ENCODE data around the gene KCTD11. TPM values are rescaled to one million over a fixed set of nuclear protein-coding genes. Genes with fewer than 3 reads are reported as not detected.
A peak's percentile ranks its signal among the peaks of the same experiment; 100 is the strongest.
"Not testable (repeated sequence)": the region's sequence is repeated elsewhere in the genome, so short reads cannot be mapped to it uniquely, and the experiment has no call there.

KCTD11 gene
- total RNA-seq, 2 experiments from 2014 or later, result 11.2 to 12.5 TPM

GRCh38 chr17:7336240-7337175 lies 15.5 kb upstream of the KCTD11 start, which contains the start of gene ACAP1:
ACAP1 (plus strand) TSS chr17:7336529; CDS start chr17:7336735, 206 bp downstream.
- H3K4me3 Mint-ChIP-seq, result peak within 1 kb of the TSS; percentile 91
- peak; percentile 94 for DNase-seq
- H3K9me3 Mint-ChIP-seq, result no peaks in the 10 kb centered on the region
- H3K4me1 Mint-ChIP-seq, result peaks cover 66% of the 10 kb centered on the region
- ChIA-PET POLR2A (interaction anchor here (0.6 to 1.2 kb wide), 7 partner anchors 11 to 870 kb away, joined by 3 to 5 read pairs (median 3); no protein-coding TSS in a partner anchor), CTCF (interaction anchor here (0.7 to 3.7 kb wide), 17 partner anchors 10 to 352 kb away, joined by 3 to 29 read pairs (median 4); partner anchors contain the start of genes GPS2, KCTD11, TMEM95 and WRAP53)
- H3K27ac Mint-ChIP-seq, result peak within 1 kb of the TSS; percentile 97
- H3K27me3 Mint-ChIP-seq, result no peaks in the 10 kb centered on the region
- peaks cover 30% of the 10 kb centered on the region for H3K36me3 Mint-ChIP-seq (ENCODE audit: low read depth)

GRCh38 chr17:7337600-7337999 lies 14.4 kb upstream of the KCTD11 start:
- Mint-ChIP-seq H3K4me1 (peaks cover 60% of the 10 kb centered on the region), H3K4me3 (peak overlapping the region; percentile 91), H3K36me3 (ENCODE audit: low read depth) (peaks cover 39% of the 10 kb centered on the region), H3K27ac (peak overlapping the region; percentile 97)
- DNase-seq, H3K27me3 Mint-ChIP-seq, POLR2A ChIA-PET, H3K9me3 Mint-ChIP-seq: not testable (repeated sequence)
- CTCF ChIA-PET, result interaction anchor here (0.6 to 3.7 kb wide), 14 partner anchors 11 to 351 kb away, joined by 3 to 29 read pairs (median 4); partner anchors contain the start of genes GPS2, KCTD11, TMEM95 and WRAP53

- no peaks in the 10 kb centered on the region for H3K27me3 Mint-ChIP-seq
- CTCF ChIA-PET, result interaction anchor here (1.5 kb wide), 2 partner anchors 11 to 97 kb away, joined by 3 to 4 read pairs; no protein-coding TSS in a partner anchor
- no peak overlapping the region for H3K27ac Mint-ChIP-seq
- H3K4me3 Mint-ChIP-seq, result no peak overlapping the region
- POLR2A ChIA-PET, result no interaction called here
- DNase-seq, result no peak
- H3K4me1 Mint-ChIP-seq, result peaks cover 48% of the 10 kb centered on the region
- H3K9me3 Mint-ChIP-seq, result no peaks in the 10 kb centered on the region
- H3K36me3 Mint-ChIP-seq (ENCODE audit: low read depth), result peaks cover 55% of the 10 kb centered on the region
Observed at GRCh38 chr17:7340179-7340578, 11.8 kb upstream of the KCTD11 start.

DNA sequence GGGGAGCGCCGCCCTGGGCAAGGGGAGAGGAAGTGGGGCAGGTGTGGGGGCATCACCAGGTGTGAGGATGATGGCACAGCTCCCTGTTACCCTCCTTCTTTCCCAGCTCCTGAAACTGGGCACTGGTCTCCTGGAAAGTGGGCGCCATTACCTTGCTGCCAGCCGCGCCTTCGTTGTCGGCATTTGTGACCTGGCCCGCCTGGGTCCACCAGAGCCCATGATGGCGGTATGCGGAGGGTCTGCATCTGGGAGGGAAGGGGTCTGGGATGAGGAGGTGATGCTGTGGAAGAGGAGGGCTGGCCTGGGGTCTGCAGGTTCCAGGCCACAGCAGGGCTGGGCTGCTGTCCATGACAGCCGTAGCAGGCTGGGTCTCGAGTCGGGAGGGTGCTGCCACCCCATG lies 10.1 kb upstream of the KCTD11 start:
- POLR2A ChIA-PET, result no interaction called here
- H3K4me3 Mint-ChIP-seq, result no peak overlapping the region

DNA sequence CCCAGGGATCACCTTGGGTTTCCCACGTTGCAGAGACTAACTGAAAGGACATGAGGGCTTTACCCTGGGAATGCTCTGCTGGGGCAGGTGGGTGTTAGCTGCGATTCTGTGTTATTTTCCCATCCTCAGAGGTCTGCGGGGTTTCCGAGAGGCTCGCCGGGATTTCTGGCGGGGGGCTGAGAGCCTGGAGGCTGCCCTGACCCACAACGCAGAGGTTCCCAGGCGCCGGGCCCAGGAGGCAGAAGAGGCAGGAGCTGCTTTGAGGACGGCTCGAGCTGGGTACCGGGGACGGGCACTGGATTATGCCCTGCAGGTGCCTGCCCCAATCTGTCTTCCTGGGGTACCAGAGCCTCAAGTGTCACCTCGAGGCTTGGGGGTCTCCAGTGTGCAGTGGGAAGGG lies 8.7 kb upstream of the KCTD11 start:
- H3K4me1 Mint-ChIP-seq, result peaks cover 37% of the 10 kb centered on the region
- no peaks in the 10 kb centered on the region for H3K9me3 Mint-ChIP-seq
- no peak overlapping the region for H3K4me3 Mint-ChIP-seq
- ChIA-PET POLR2A (no interaction called here), CTCF (interaction anchor here (0.6 to 4.2 kb wide), 4 partner anchors 12 to 1907 kb away, joined by 3 to 19 read pairs (median 4); partner anchors contain the start of gene NEURL4)
- peaks cover 64% of the 10 kb centered on the region for H3K36me3 Mint-ChIP-seq (ENCODE audit: low read depth)
- H3K27ac Mint-ChIP-seq, result no peak overlapping the region
- DNase-seq, result no peak
- H3K27me3 Mint-ChIP-seq, result no peaks in the 10 kb centered on the region

More for the DNA sequence above, 10.1 kb upstream of the KCTD11 start:
- Mint-ChIP-seq H3K36me3 (ENCODE audit: low read depth) (peaks cover 65% of the 10 kb centered on the region), H3K9me3 (no peaks in the 10 kb centered on the region), H3K27me3 (no peaks in the 10 kb centered on the region), H3K27ac (no peak overlapping the region), H3K4me1 (peaks cover 41% of the 10 kb centered on the region)
- CTCF ChIA-PET, result interaction anchor here (1.0 to 4.2 kb wide), 3 partner anchors 11 to 219 kb away, joined by 3 to 19 read pairs (median 4); partner anchors contain the start of gene NEURL4
- no peak for DNase-seq

DNA sequence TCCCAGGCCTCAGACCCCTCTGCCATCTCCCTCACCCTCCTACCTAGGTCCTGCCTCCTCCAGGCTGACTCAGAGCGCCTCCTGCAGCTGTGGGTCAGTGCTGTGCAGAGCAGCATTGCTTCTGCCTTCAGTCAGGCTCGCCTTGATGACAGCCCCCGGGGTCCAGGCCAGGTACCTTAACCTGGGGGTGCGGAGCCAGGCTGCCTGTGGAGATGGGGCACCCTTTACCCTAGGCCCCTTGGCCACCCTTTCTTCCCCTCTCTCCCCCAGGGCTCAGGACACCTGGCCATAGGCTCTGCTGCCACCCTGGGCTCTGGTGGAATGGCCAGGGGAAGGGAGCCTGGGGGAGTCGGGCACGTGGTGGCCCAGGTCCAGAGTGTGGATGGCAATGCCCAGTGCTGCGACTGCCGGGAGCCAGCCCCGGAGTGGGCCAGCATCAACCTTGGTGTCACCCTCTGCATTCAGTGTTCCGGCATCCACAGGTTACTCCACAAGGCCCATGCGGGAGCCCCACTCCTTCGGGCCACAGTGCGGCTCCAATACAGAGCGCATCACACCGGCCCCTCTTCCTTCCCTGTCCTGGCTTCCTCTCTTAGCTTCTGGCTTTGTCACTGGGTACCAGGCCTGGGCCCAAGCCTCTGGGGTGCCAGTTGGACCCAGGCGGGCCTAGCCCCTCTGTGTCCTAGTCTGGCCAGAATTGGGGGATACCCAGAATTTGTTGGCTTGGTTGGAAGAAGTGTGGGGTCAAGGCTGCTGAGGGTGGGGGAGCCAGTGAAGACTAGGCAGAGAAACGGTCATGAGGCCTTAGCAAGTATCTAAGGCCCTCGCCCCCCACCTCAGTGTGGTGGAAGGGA lies 5.0 kb upstream of the KCTD11 start:
- no peak for DNase-seq
- no peaks in the 10 kb centered on the region for H3K27me3 Mint-ChIP-seq
- H3K27ac Mint-ChIP-seq, result no peak overlapping the region
- ChIA-PET POLR2A (interaction anchor here (0.7 kb wide), 1 partner anchor 32 kb away, joined by 3 read pairs; the partner anchor contains the start of gene GPS2), CTCF (no interaction called here)
- no peaks in the 10 kb centered on the region for H3K9me3 Mint-ChIP-seq
- no peak overlapping the region for H3K4me3 Mint-ChIP-seq
- H3K36me3 Mint-ChIP-seq (ENCODE audit: low read depth), result peaks cover 67% of the 10 kb centered on the region
- H3K4me1 Mint-ChIP-seq, result peaks cover 45% of the 10 kb centered on the region

DNA sequence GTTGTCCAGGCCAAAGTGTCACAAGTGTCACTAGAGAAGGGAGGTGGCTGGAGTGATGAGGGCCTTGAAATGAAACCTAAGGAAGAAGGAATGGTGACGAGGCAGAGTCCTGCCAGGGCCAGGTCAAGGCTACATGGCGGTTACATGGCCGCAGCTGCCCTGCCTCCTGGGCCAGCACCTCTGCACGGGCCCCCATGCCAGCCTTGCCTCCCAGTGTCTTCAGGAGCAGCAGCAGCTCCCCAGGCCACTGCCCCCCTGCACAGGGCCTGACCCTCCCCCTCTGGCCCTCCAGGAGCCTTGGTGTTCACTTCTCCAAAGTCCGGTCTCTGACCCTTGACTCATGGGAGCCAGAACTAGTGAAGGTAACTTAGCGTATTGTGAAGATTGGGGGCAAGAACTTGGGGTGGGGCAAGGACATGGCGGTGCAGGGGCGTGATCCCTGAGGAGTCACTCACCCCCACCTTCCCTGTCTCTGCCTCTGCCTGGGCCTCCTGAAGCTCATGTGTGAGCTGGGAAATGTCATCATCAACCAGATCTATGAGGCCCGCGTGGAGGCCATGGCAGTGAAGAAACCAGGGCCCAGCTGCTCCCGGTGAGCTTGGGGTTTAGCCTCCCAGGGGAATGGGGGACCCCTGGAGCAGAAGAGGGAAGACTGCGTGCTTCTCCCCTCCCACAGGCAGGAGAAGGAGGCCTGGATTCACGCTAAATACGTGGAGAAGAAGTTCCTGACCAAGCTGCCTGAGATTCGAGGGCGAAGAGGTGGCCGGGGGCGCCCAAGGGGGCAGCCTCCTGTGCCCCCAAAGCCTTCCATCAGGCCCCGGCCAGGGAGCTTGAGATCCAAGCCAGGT lies 4.1 kb upstream of the KCTD11 start:
- POLR2A ChIA-PET, result interaction anchor here (0.8 kb wide), 1 partner anchor 11 kb away, joined by 4 read pairs; the partner anchor contains the start of gene ACAP1
- H3K27ac Mint-ChIP-seq, result no peak overlapping the region
- CTCF ChIA-PET, result interaction anchor here (1.1 to 4.8 kb wide), 3 partner anchors 11 to 213 kb away, joined by 3 to 29 read pairs (median 4); partner anchors contain the start of gene ACAP1

GRCh38 chr17:7348478-7349242 lies 3.3 kb upstream of the KCTD11 start:
- Mint-ChIP-seq H3K4me3 (no peak overlapping the region), H3K36me3 (ENCODE audit: low read depth) (peaks cover 67% of the 10 kb centered on the region), H3K9me3 (no peaks in the 10 kb centered on the region), H3K4me1 (peaks cover 56% of the 10 kb centered on the region), H3K27ac (peak overlapping the region; percentile 57), H3K27me3 (no peaks in the 10 kb centered on the region)
- CTCF ChIA-PET, result interaction anchor here (0.7 to 4.8 kb wide), 5 partner anchors 12 to 212 kb away, joined by 3 to 29 read pairs (median 4); partner anchors contain the start of genes ACAP1 and NEURL4
- POLR2A ChIA-PET, result interaction anchor here (0.8 to 1.2 kb wide), 2 partner anchors 12 kb away, joined by 3 to 4 read pairs; partner anchors contain the start of gene ACAP1
- no peak for DNase-seq

More for the DNA sequence above, 4.1 kb upstream of the KCTD11 start:
- Mint-ChIP-seq H3K4me3 (no peak overlapping the region), H3K4me1 (peaks cover 52% of the 10 kb centered on the region), H3K9me3 (no peaks in the 10 kb centered on the region), H3K27me3 (no peaks in the 10 kb centered on the region), H3K36me3 (ENCODE audit: low read depth) (peaks cover 69% of the 10 kb centered on the region)
- no peak for DNase-seq

GRCh38 chr17:7352503-7352889 lies 534 bp downstream of the KCTD11 start:
- peak overlapping the region; percentile 76 for H3K27ac Mint-ChIP-seq
- DNase-seq, result peak; percentile 26
- peak overlapping the region; percentile 61 for H3K4me3 Mint-ChIP-seq
- H3K27me3 Mint-ChIP-seq, result no peaks in the 10 kb centered on the region
- H3K36me3 Mint-ChIP-seq (ENCODE audit: low read depth), result peaks cover 43% of the 10 kb centered on the region
- ChIA-PET CTCF (interaction anchor here (1.6 to 5.0 kb wide), 4 partner anchors 16 to 208 kb away, joined by 5 to 45 read pairs (median 18); partner anchors contain the start of genes ACAP1 and TMEM102), POLR2A (interaction anchor here (0.5 kb wide), 1 partner anchor 333 kb away, joined by 7 read pairs; no protein-coding TSS in a partner anchor)
- no peaks in the 10 kb centered on the region for H3K9me3 Mint-ChIP-seq
- H3K4me1 Mint-ChIP-seq, result peaks cover 66% of the 10 kb centered on the region

- Mint-ChIP-seq H3K4me3 (peak overlapping the region; percentile 61), H3K27ac (peak overlapping the region; percentile 76), H3K36me3 (ENCODE audit: low read depth) (peaks cover 39% of the 10 kb centered on the region), H3K9me3 (no peaks in the 10 kb centered on the region), H3K27me3 (no peaks in the 10 kb centered on the region), H3K4me1 (peaks cover 65% of the 10 kb centered on the region)
- no peak for DNase-seq
- ChIA-PET CTCF (interaction anchor here (1.6 to 5.0 kb wide), 3 partner anchors 23 to 208 kb away, joined by 5 to 45 read pairs (median 6); partner anchors contain the start of gene TMEM102), POLR2A (no interaction called here)
Observed at GRCh38 chr17:7352910-7353635, 1.1 kb downstream of the KCTD11 start.

Measured in activated CD4-positive, alpha-beta T cell treated with anti-CD3 and anti-CD28 coated beads, Interleukin-2, amount 10 ng/mL, durations not matched to agents 7 days and 5 days (primary cell).